DND-41 (cell line): ENCODE measurements around the gene MDM1.

Experiments
- ATAC-seq: fragments of 200-7000 bp; cut with Tn5 transposase; 3 replicates; pipeline ENCODE4 v1.9.1; 2021; ENCODE audit warnings: low read depth; ENCODE audit not compliant: insufficient read depth
- DNase-seq: peaks from one replicate; pipeline ENCODE4 v3.0.0-alpha.2; 2020
- H2AFZ ChIP-seq: 2 replicates; pipeline ENCODE4 v1.6.0; 2012; ENCODE audit warnings: low read depth, low read length
- H3K27ac ChIP-seq: 2 replicates; pipeline ENCODE4 v1.5.1; 2012; ENCODE audit warnings: low read length, inconsistent platforms
- H3K27me3 ChIP-seq: fragments of 200-600 bp; sonication (generic); 2 replicates; pipeline ENCODE4 v1.6.0; 2012; ENCODE audit warnings: low read length, mild to moderate bottlenecking, inconsistent platforms; ENCODE audit not compliant: insufficient read depth, poor library complexity
- H3K36me3 ChIP-seq: 2 replicates; pipeline ENCODE4 v1.5.1; 2012; ENCODE audit warnings: low read length, inconsistent platforms; ENCODE audit not compliant: insufficient read depth
- H3K4me1 ChIP-seq: 2 replicates; pipeline ENCODE4 v1.5.1; 2012; ENCODE audit warnings: mild to moderate bottlenecking, low read length; ENCODE audit not compliant: insufficient read depth
- H3K4me2 ChIP-seq: 2 replicates; pipeline ENCODE4 v1.6.0; 2012; ENCODE audit warnings: mild to moderate bottlenecking, moderate library complexity, low read length, inconsistent platforms; ENCODE audit not compliant: insufficient read depth
- H3K4me3 ChIP-seq, 2 experiments: fragments of 200-600 bp in 1 of 2; shearing (Covaris generic) in 1 of 2; 2 replicates each; pipeline ENCODE4 v1.5.1; 2012 to 2016; ENCODE audit warnings: inconsistent platforms in 2 of 2, low read length in 2 of 2, mild to moderate bottlenecking in 2 of 2, low read depth in 1 of 2, moderate library complexity in 1 of 2
- H3K79me2 ChIP-seq: 2 replicates; pipeline ENCODE4 v1.6.0; 2012; ENCODE audit warnings: low read length, inconsistent platforms; ENCODE audit not compliant: insufficient read depth
- H3K9ac ChIP-seq: 2 replicates; pipeline ENCODE4 v1.6.0; 2012; ENCODE audit warnings: low read depth, mild to moderate bottlenecking, inconsistent platforms, low read length, moderate library complexity
- H3K9me3 ChIP-seq: 2 replicates; pipeline ENCODE4 v1.5.1; 2012; ENCODE audit warnings: low read length, moderate library complexity, mild to moderate bottlenecking, inconsistent platforms; ENCODE audit not compliant: insufficient read depth, severe bottlenecking
- H4K20me1 ChIP-seq: 2 replicates; pipeline ENCODE4 v1.6.0; 2012; ENCODE audit warnings: low read length; ENCODE audit not compliant: insufficient read depth
- EZH2 ChIP-seq: IDR thresholded peaks from 3 replicates; pipeline ENCODE4 v1.6.1; 2012; ENCODE audit warnings: borderline replicate concordance, low read depth, mild to moderate bottlenecking, moderate library complexity, low read length, inconsistent platforms; ENCODE audit not compliant: severe bottlenecking
- TF ChIP-seq, protein P1 (sequence below): IDR thresholded peaks from 2 replicates; pipeline ENCODE4 v1.5.1; 2012; ENCODE audit warnings: borderline replicate concordance, low read length, moderate library complexity, mild to moderate bottlenecking; ENCODE audit not compliant: poor library complexity, severe bottlenecking; ENCODE audit errors: extremely low read depth

MDM1 gene

DNA sequence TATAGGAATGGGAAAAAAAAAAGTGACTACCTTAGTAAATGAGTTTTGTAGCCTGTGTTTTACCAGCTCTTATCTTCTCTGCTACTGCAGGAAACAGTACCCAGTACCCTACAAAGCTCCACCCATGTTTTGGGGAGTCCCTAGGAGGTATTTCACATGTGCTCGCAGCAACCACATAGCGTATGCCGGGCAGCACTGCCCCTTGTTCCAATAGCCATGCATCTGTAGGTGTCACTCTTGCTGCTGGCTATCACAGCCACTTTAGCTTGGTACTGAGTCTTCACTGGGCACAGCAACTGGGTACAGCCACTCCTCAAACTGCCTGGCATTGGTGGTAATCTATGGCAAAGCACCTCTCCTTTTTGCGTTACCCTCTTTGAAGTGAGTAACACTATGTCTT is 2.0 kb upstream of the MDM1 start:
- Histone ChIP-seq H3K27me3 (no peaks in the 10 kb centered on the region), H3K4me2 (no peak overlapping the region)

DNA sequence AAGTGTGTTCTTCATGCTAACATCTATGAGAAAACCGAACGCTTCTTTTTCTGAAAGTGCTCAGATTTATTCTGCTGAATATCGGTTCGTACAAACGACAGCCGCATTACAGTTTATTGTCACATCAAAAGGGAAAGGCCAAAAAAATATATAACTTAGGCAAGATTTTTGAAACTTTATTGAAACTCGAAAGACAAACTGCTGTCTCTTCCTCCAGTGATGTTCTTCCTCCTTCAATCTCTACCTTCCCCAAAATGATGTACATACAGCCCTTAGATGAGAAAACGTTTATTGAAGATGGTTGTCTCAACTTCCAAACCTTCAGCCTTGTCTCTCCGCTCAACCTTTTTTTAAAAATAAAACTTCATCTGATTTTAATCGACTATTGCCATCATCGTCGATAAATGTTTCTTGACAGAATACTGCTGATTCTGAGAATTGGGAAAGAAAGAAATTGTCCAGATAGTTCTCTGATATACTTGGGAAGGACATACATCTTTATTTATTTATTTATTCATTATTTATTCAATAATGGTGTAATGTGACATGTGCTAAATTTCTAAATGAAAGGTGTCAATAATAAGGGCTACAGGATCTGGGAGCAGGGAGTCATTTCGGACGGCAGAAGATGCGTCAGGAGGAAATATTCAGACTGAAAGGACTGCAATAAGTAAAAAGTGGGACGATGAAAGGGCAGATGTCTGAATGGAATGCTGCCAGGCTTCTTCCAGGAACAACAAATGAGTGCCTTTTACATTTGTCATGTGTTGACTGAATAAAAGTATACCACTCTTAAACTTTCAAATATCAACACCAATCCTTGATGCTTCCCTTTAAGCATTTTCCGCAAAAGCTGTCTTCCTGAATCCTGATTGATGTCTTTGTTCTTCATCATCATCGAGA is 817 bp upstream of the MDM1 start:
- Histone ChIP-seq H3K4me1 (peaks cover 36% of the 10 kb centered on the region), H2AFZ (peak overlapping the region; percentile 84), H3K27me3 (no peaks in the 10 kb centered on the region), H3K79me2 (peaks cover 16% of the 10 kb centered on the region), H3K36me3 (peaks cover 9% of the 10 kb centered on the region; the same call in 1 of the 2 replicates), H3K9me3 (no peaks in the 10 kb centered on the region), H3K4me2 (peak overlapping the region; percentile 68), H3K27ac (peak overlapping the region; percentile 83), H3K4me3 (peak overlapping the region; percentile 60 to 86; a peak in 3 of 4 replicates), H3K9ac (peak overlapping the region; percentile 70), H4K20me1 (no peaks in the 10 kb centered on the region)
- DNase-seq = no peak
- TF ChIP-seq, protein P1, sequence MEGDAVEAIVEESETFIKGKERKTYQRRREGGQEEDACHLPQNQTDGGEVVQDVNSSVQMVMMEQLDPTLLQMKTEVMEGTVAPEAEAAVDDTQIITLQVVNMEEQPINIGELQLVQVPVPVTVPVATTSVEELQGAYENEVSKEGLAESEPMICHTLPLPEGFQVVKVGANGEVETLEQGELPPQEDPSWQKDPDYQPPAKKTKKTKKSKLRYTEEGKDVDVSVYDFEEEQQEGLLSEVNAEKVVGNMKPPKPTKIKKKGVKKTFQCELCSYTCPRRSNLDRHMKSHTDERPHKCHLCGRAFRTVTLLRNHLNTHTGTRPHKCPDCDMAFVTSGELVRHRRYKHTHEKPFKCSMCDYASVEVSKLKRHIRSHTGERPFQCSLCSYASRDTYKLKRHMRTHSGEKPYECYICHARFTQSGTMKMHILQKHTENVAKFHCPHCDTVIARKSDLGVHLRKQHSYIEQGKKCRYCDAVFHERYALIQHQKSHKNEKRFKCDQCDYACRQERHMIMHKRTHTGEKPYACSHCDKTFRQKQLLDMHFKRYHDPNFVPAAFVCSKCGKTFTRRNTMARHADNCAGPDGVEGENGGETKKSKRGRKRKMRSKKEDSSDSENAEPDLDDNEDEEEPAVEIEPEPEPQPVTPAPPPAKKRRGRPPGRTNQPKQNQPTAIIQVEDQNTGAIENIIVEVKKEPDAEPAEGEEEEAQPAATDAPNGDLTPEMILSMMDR = no peak
- no peak for TF ChIP-seq EZH2
- ATAC-seq = no peak

More for the DNA sequence above, 2.0 kb upstream of the MDM1 start:
- no peak overlapping the region for H3K9ac ChIP-seq
- no peak overlapping the region for H3K27ac ChIP-seq
- ATAC-seq (no peak), DNase-seq (no peak)
- no peaks in the 10 kb centered on the region for H4K20me1 ChIP-seq
- peaks cover 16% of the 10 kb centered on the region for H3K79me2 ChIP-seq
- peaks cover 34% of the 10 kb centered on the region for H3K4me1 ChIP-seq
- no peak for TF ChIP-seq EZH2
- TF ChIP-seq, protein P1 = no peak
- H2AFZ ChIP-seq = peak overlapping the region; percentile 28
- peaks cover 4% of the 10 kb centered on the region; the same call in 1 of the 2 replicates for H3K36me3 ChIP-seq
- H3K9me3 ChIP-seq = no peaks in the 10 kb centered on the region
- no peak overlapping the region for H3K4me3 ChIP-seq

DNA sequence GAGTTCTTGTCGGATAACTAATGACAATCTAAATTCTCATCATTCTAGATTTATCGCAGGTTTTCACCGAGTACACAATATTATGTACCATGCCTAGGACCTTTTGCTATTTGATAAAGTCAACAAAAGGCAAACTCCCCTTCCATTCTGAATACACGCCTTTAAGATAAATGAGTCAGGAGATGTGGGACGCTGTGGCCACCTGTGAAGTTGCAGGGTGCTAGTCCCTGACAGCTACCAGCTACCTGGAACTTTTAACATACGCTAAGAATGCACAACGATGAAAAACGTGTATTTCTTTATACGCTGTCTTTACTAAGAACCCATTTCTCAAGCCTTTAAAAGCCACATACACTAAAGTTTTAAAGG is 678 bp downstream of the MDM1 start:
- DNase-seq (no peak), ATAC-seq (no peak)
- Histone ChIP-seq H4K20me1 (no peaks in the 10 kb centered on the region), H3K9me3 (no peaks in the 10 kb centered on the region), H3K4me2 (peak overlapping the region; percentile 87), H3K36me3 (peaks cover 23% of the 10 kb centered on the region), H3K79me2 (peaks cover 21% of the 10 kb centered on the region), H3K4me1 (peaks cover 36% of the 10 kb centered on the region), H3K4me3 (peak overlapping the region; percentile 60 to 86), H3K9ac (peak overlapping the region; percentile 70), H3K27me3 (no peaks in the 10 kb centered on the region), H2AFZ (peak overlapping the region; percentile 86), H3K27ac (peak overlapping the region; percentile 71)
- TF ChIP-seq EZH2 = no peak
- TF ChIP-seq, protein P1 = no peak
